ENCODE measurements around the gene SFSWAP.

SFSWAP gene

GRCh38 chr12:131779027-131779426, 68.1 kb downstream of the SFSWAP start:
- ChIA-PET POLR2A (no interaction called here), CTCF (no interaction called here)
- no peak for TF ChIP-seq CTCF (IDR thresholded peaks at IDR 0.05; ENCODE audit: insufficient read depth, low read length, missing control alignments)
- DNase-seq (ENCODE audit: low read depth, low spot score): no peak
- no peak overlapping the region for H3K4me3 ChIP-seq (ENCODE audit: low read depth, low read length)

DNA sequence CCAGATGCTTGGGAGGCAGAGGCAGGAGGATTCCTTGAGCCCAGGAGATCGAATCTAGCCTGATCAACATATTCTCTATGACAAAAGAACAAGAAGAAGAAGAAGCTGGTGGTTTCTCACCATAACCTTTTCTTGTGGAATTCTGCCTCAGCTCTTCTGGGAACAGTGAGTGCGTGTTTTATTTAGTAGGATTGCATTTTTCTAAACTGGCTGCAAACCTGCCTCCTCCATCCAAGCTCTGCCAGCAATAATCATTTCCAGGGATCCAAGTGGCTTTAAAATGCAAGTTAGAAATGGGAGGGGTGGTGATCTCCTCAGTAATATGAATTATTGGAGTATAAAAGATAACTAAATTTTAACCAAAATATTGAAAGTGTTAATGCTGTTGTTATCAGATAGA, 71.2 kb downstream of the SFSWAP start:
- ChIA-PET CTCF (interaction anchor here (0.8 kb wide), 1 partner anchor 49 kb away, joined by 3 read pairs; no protein-coding TSS in a partner anchor), POLR2A (no interaction called here)
- no peak for TF ChIP-seq CTCF (IDR thresholded peaks at IDR 0.05; ENCODE audit: insufficient read depth, low read length, missing control alignments)
- H3K4me3 ChIP-seq (ENCODE audit: low read depth, low read length): no peak overlapping the region
- no peak for DNase-seq (ENCODE audit: low read depth, low spot score)

DNA sequence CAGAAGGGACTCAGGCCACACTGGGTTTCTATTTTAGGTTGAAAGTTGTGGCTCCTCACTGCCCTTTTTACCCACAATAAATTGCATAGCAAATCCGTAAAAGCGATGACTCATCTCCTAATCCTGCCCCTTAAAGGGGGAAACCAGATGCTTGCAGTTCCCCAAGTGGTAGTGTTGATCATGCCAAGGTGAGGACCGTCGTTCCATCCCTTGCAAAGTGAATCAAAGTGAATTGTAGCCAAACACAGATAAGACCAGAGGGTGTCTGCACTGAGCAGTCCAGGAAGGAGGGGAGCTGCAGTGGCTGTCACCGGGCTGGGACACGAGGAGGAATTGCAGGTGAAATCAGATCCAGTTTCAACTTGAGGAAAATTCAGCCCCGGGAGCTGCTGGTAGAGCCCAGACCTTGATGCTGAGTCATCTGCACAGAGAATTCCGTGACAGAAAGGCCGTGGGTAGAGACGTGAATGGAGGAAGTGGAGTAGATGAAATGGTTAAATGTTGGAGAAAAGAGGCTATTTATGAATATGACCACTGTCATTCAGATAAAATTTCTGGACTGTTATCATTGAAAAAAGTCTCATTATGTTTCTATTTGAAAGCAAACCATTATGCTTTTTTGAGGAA, 73.1 kb downstream of the SFSWAP start:
- H3K4me3 ChIP-seq (ENCODE audit: low read depth, low read length): peak overlapping the region; percentile 50
- ChIA-PET POLR2A (interaction anchor here (0.9 kb wide), 1 partner anchor 47 kb away, joined by 3 read pairs; no protein-coding TSS in a partner anchor), CTCF (interaction anchor here (1.1 to 1.5 kb wide), 2 partner anchors 9 to 47 kb away, joined by 3 read pairs; no protein-coding TSS in a partner anchor)
- peak; percentile 38 for DNase-seq (ENCODE audit: low read depth, low spot score)
- TF ChIP-seq CTCF (IDR thresholded peaks at IDR 0.05; ENCODE audit: insufficient read depth, low read length, missing control alignments): no peak

- no peak overlapping the region for H3K4me3 ChIP-seq (ENCODE audit: low read depth, low read length)
- ChIA-PET POLR2A (no interaction called here), CTCF (interaction anchor here (0.7 to 1.5 kb wide), 2 partner anchors 10 to 46 kb away, joined by 3 read pairs; no protein-coding TSS in a partner anchor)
- no peak for DNase-seq (ENCODE audit: low read depth, low spot score)
- TF ChIP-seq CTCF (IDR thresholded peaks at IDR 0.05; ENCODE audit: insufficient read depth, low read length, missing control alignments): no peak
Observed at GRCh38 chr12:131784909-131785762, 74.2 kb downstream of the SFSWAP start.

DNA sequence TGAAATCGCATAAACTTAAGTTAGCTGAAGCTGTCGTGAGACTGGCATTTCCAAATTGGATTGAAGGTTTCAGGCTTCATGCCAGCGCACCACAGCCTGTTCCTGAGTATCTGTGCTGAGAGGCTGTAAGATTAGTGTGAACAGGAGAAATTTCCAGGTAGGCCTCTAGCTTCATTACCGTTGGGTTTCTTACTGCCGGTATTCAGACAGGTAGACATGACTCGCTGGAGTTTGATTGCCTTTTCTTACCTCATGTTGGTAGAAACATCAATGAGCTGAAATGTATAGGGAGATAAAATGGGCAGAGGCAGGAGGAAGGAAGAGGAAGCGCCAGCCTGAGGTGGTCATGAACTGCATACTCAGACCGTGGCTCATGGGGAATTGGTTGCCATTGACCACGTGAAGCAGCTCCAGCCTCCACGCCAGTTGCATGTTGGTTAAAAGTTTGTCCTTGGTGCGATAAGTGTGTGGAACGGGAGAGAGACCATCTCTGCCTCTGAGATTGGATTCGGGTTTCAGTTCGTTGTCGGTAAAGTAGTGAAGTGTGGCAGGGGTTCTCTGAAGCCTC, 75.0 kb downstream of the SFSWAP start:
- no peak for TF ChIP-seq CTCF (IDR thresholded peaks at IDR 0.05; ENCODE audit: insufficient read depth, low read length, missing control alignments)
- ChIA-PET CTCF (no interaction called here), POLR2A (no interaction called here)
- no peak overlapping the region for H3K4me3 ChIP-seq (ENCODE audit: low read depth, low read length)
- no peak for DNase-seq (ENCODE audit: low read depth, low spot score)

GRCh38 chr12:131786331-131786730, 75.4 kb downstream of the SFSWAP start:
- TF ChIP-seq CTCF (IDR thresholded peaks at IDR 0.05; ENCODE audit: insufficient read depth, low read length, missing control alignments): no peak
- DNase-seq (ENCODE audit: low read depth, low spot score): no peak
- POLR2A ChIA-PET: no interaction called here
- CTCF ChIA-PET: no interaction called here
- H3K4me3 ChIP-seq (ENCODE audit: low read depth, low read length): no peak overlapping the region

Measured in AG04449 (cell line).